Gastroesophageal sphincter (tissue), 4 donors: ENCODE measurements around the gene ENTPD1. TPM values are rescaled to one million over a fixed set of nuclear protein-coding genes. Genes with fewer than 3 reads are reported as not detected.
"Not testable (repeated sequence)": the region's sequence is repeated elsewhere in the genome, so short reads cannot be mapped to it uniquely, and the experiment has no call there.

Experiments used
- ATAC-seq: fragments of 150-250 bp; one replicate; pipeline ENCODE4 v1.9.1; 2016; ENCODE audit warnings: mild to moderate bottlenecking, moderate library complexity
- H3K27ac ChIP-seq, 4 donors: fragments of 200-600 bp; sonication (generic) in 3 of 4; 1 replicate in 3 of 4; 2 replicates in 1 of 4; pipeline ENCODE4 v1.5.1; 2016 to 2019
- H3K27me3 ChIP-seq: fragments of 200-600 bp; sonication (generic); one replicate; pipeline ENCODE4 v1.5.1; 2019
- H3K36me3 ChIP-seq, 2 donors: fragments of 200-600 bp; sonication (generic); one replicate each; pipeline ENCODE4 v1.5.1; 2019; ENCODE audit warnings: control low read depth in 1 of 2
- H3K4me1 ChIP-seq, 3 donors: fragments of 200-600 bp; sonication (generic); 1 replicate in 2 of 3; 2 replicates in 1 of 3; pipeline ENCODE4 v1.5.1; 2016 to 2019; ENCODE audit warnings: control low read depth in 2 of 3
- H3K4me3 ChIP-seq, 2 donors: fragments of 200-600 bp; sonication (generic); one replicate each; pipeline ENCODE4 v1.5.1; 2019; ENCODE audit warnings: mild to moderate bottlenecking in 1 of 2, moderate library complexity in 1 of 2
- H3K9me3 ChIP-seq, 3 donors: fragments of 200-600 bp; sonication (generic); one replicate each; pipeline ENCODE4 v1.5.1; 2017 to 2019; ENCODE audit warnings: control low read depth in 2 of 3
- CTCF ChIP-seq, 4 experiments: fragments of 200-600 bp in 2 of 4; fragments of 450-650 bp in 2 of 4; sonication (generic) in 1 of 4; IDR thresholded peaks; one replicate each; pipeline ENCODE4 v1.5.1; 2017 to 2019; ENCODE audit warnings: antibody characterized with exemption in 4 of 4, mild to moderate bottlenecking in 2 of 4, moderate library complexity in 2 of 4
- EP300 ChIP-seq: sonication (generic); formaldehyde crosslinking; IDR thresholded peaks from one replicate; pipeline ENCODE4 v1.6.1; 2017; ENCODE audit warnings: antibody characterized with exemption, mild to moderate bottlenecking
- POLR2A ChIP-seq, 2 donors: fragments of 450-650 bp; IDR thresholded peaks; one replicate each; pipeline ENCODE4 v1.6.1; 2017; ENCODE audit warnings: antibody characterized with exemption in 2 of 2, mild to moderate bottlenecking in 2 of 2, moderate library complexity in 1 of 2
- POLR2AphosphoS5 ChIP-seq: sonication (generic); formaldehyde crosslinking; IDR thresholded peaks from one replicate; pipeline ENCODE4 v1.6.1; 2017; ENCODE audit warnings: antibody characterized with exemption
- whole genome bisulfite sequencing, 2 donors: methylation state at CpG; one replicate each; pipeline ENCODE4 v1.1.5; 2018; ENCODE audit warnings: low coverage in 1 of 2; 5-methylcytosine and 5-hydroxymethylcytosine counted together
- total RNA-seq, 4 donors: library from RNA; depleted of rRNA; stranded (reverse); fragments of >200 nt; gene quantifications; one replicate each; pipeline ENCODE4 v1.1.0, GENCODE V29; 2016

The ENTPD1 gene
- total RNA-seq, 4 donors from 2014 or later = 34.4 to 69.7 (median 39.3) TPM

GRCh38 chr10:95908450-95908849 is 152.5 kb downstream of the ENTPD1 start:
- ATAC-seq = no peak
- H3K9me3 ChIP-seq = no peaks in the 10 kb centered on the region
- no peak for TF ChIP-seq POLR2A (IDR thresholded peaks at IDR 0.05)
- no peak for TF ChIP-seq POLR2AphosphoS5
- no peak for TF ChIP-seq EP300
- no peak for TF ChIP-seq CTCF (IDR thresholded peaks at IDR 0.05)
- no peaks in the 10 kb centered on the region for H3K27me3 ChIP-seq
- peaks cover 0 to 11% (median 3%) of the 10 kb centered on the region in 3 donors for H3K4me1 ChIP-seq
- peak overlapping the region in 1 of 2 donors; percentile 58 for H3K4me3 ChIP-seq
- peaks cover 0 to 9% of the 10 kb centered on the region in 2 donors for H3K36me3 ChIP-seq
- 36 to 65% methylated on average over 4 of the region's 4 CpGs for WGBS, 2 donors
- peak overlapping the region in 3 of 4 donors; percentile 89 to 91 (median 90) for H3K27ac ChIP-seq

GRCh38 chr10:95909561-95909960 is 153.6 kb downstream of the ENTPD1 start:
- 100% methylated on average over 2 of the region's 2 CpGs for WGBS, 2 donors
- H3K36me3 ChIP-seq = no peaks in the 10 kb centered on the region
- no peak overlapping the region for H3K27ac ChIP-seq
- no peaks in the 10 kb centered on the region for H3K9me3 ChIP-seq
- H3K27me3 ChIP-seq = no peaks in the 10 kb centered on the region
- H3K4me3 ChIP-seq = no peak overlapping the region
- ATAC-seq = no peak
- TF ChIP-seq CTCF (IDR thresholded peaks at IDR 0.05) = no peak
- no peak for TF ChIP-seq POLR2AphosphoS5
- TF ChIP-seq EP300 = no peak
- TF ChIP-seq POLR2A (IDR thresholded peaks at IDR 0.05) = no peak
- H3K4me1 ChIP-seq = peaks cover 0 to 11% (median 3%) of the 10 kb centered on the region in 3 donors

- not testable (repeated sequence) for ATAC-seq, H3K36me3 ChIP-seq, H3K4me3 ChIP-seq, H3K27me3 ChIP-seq, H3K4me1 ChIP-seq, H3K9me3 ChIP-seq, H3K27ac ChIP-seq
Measured at GRCh38 chr10:95916039-95916438, 160.1 kb downstream of the ENTPD1 start.

Other genes with a start within 250 kb of the ENTPD1 start
- gene SORBS1, start 194.8 kb upstream of the ENTPD1 start, total RNA-seq = 1,000 to 10,000 TPM; 1,866 to 2,220 (median 1,948) TPM
- 10 to 100 TPM; 19.1 to 32.9 (median 26.7) TPM for gene ALDH18A1, start 99.5 kb upstream of the ENTPD1 start, total RNA-seq
- 10 to 100 TPM; 17.6 to 28.6 (median 21.2) TPM for gene TCTN3, start 62.2 kb upstream of the ENTPD1 start, total RNA-seq
- 1 to 10 TPM; 1.7 to 5.0 (median 2.4) TPM for gene CC2D2B, start 151.8 kb downstream of the ENTPD1 start, total RNA-seq